Loucy (cell line): Measurements from ENCODE around the gene RHBDF2.
A peak's percentile ranks its signal among the peaks of the same experiment; 100 is the strongest.

Source experiments
- H2AFZ ChIP-seq: fragments of 200-600 bp; sonication (generic); 2 replicates; pipeline ENCODE4 v1.6.0; 2016; ENCODE audit warnings: antibody characterized with exemption, mild to moderate bottlenecking, low read length, moderate library complexity
- H3F3A ChIP-seq: fragments of 200-600 bp; 2 replicates; pipeline ENCODE4 v1.6.0; 2016; ENCODE audit warnings: antibody characterized with exemption, low read depth, mild to moderate bottlenecking
- H3K27me3 ChIP-seq: fragments of 200-600 bp; sonication (generic); 2 replicates; pipeline ENCODE4 v1.6.1; 2014; ENCODE audit warnings: low read length, mild to moderate bottlenecking; ENCODE audit not compliant: insufficient read depth, poor library complexity, severe bottlenecking
- H3K36me3 ChIP-seq: fragments of 200-600 bp; sonication (generic); 2 replicates; pipeline ENCODE4 v1.6.1; 2016; ENCODE audit warnings: low read length; ENCODE audit not compliant: insufficient read depth
- H3K4me1 ChIP-seq: fragments of 200-600 bp; sonication (generic); 2 replicates; pipeline ENCODE4 v1.5.1; 2014; ENCODE audit warnings: low read length, mild to moderate bottlenecking; ENCODE audit not compliant: insufficient read depth, poor library complexity, severe bottlenecking
- H3K4me2 ChIP-seq: fragments of 200-600 bp; sonication (generic); 2 replicates; pipeline ENCODE4 v1.6.0; 2014; ENCODE audit warnings: antibody characterized with exemption, low read length, low read depth, mild to moderate bottlenecking; ENCODE audit not compliant: poor library complexity, severe bottlenecking
- H3K4me3 ChIP-seq: fragments of 200-600 bp; sonication (generic); 2 replicates; pipeline ENCODE4 v1.5.1; 2014; ENCODE audit warnings: low read length, mild to moderate bottlenecking, mixed read lengths; ENCODE audit not compliant: poor library complexity, severe bottlenecking
- H3K79me2 ChIP-seq: fragments of 200-600 bp; sonication (generic); 2 replicates; pipeline ENCODE4 v1.6.1; 2014; ENCODE audit warnings: low read length; ENCODE audit not compliant: insufficient read depth
- H3K9ac ChIP-seq: fragments of 200-600 bp; sonication (generic); 2 replicates; pipeline ENCODE4 v1.6.0; 2014; ENCODE audit warnings: mild to moderate bottlenecking, low read depth, low read length, moderate library complexity; ENCODE audit not compliant: poor library complexity, severe bottlenecking
- H3K9me2 ChIP-seq: fragments of 200-600 bp; sonication (generic); replicated peaks from 2 replicates; pipeline ENCODE4 v1.6.1; 2016; ENCODE audit warnings: low read depth, low read length, mixed read lengths
- H3K9me3 ChIP-seq: fragments of 200-600 bp; sonication (generic); 2 replicates; pipeline ENCODE4 v1.6.1; 2014; ENCODE audit warnings: mild to moderate bottlenecking, antibody characterized with exemption, low read length, low read depth; ENCODE audit not compliant: insufficient read depth
- H4K20me1 ChIP-seq: fragments of 200-600 bp; sonication (generic); 2 replicates; pipeline ENCODE4 v1.6.0; 2014; ENCODE audit warnings: antibody characterized with exemption, low read length, mild to moderate bottlenecking; ENCODE audit not compliant: insufficient read depth, poor library complexity, severe bottlenecking
- EZH2phosphoT487 ChIP-seq: fragments of 200-600 bp; IDR thresholded peaks from 2 replicates; pipeline ENCODE4 v1.6.1; 2018; ENCODE audit warnings: antibody characterized with exemption, mild to moderate bottlenecking, moderate library complexity, borderline replicate concordance
- TF ChIP-seq, protein P1 (sequence below): fragments of 200-600 bp; sonication (generic); conservative IDR thresholded peaks from 2 replicates; pipeline ENCODE4 v1.5.1; 2014; ENCODE audit warnings: mild to moderate bottlenecking, antibody characterized with exemption, low read length

RHBDF2 gene

GRCh38 chr17:76543826-76544545, 42.8 kb upstream of the RHBDF2 start:
- H3K9me3 ChIP-seq, result no peaks in the 10 kb centered on the region
- H3K9ac ChIP-seq, result peak overlapping the region; percentile 69
- H3K36me3 ChIP-seq, result no peaks in the 10 kb centered on the region
- H3K9me2 ChIP-seq, result no peaks in the 10 kb centered on the region
- H3K79me2 ChIP-seq, result peaks cover 9% of the 10 kb centered on the region; the same call in 1 of the 2 replicates
- no peak overlapping the region for H3K4me2 ChIP-seq
- H3K4me3 ChIP-seq, result no peak overlapping the region
- TF ChIP-seq EZH2phosphoT487, result no peak
- TF ChIP-seq, protein P1, sequence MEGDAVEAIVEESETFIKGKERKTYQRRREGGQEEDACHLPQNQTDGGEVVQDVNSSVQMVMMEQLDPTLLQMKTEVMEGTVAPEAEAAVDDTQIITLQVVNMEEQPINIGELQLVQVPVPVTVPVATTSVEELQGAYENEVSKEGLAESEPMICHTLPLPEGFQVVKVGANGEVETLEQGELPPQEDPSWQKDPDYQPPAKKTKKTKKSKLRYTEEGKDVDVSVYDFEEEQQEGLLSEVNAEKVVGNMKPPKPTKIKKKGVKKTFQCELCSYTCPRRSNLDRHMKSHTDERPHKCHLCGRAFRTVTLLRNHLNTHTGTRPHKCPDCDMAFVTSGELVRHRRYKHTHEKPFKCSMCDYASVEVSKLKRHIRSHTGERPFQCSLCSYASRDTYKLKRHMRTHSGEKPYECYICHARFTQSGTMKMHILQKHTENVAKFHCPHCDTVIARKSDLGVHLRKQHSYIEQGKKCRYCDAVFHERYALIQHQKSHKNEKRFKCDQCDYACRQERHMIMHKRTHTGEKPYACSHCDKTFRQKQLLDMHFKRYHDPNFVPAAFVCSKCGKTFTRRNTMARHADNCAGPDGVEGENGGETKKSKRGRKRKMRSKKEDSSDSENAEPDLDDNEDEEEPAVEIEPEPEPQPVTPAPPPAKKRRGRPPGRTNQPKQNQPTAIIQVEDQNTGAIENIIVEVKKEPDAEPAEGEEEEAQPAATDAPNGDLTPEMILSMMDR, result no peak
- H3F3A ChIP-seq, result peaks cover 2% of the 10 kb centered on the region; the same call in 1 of the 2 replicates
- H3K4me1 ChIP-seq, result peaks cover 72% of the 10 kb centered on the region
- H3K27me3 ChIP-seq, result no peaks in the 10 kb centered on the region
- no peak overlapping the region for H2AFZ ChIP-seq
- no peaks in the 10 kb centered on the region for H4K20me1 ChIP-seq

DNA sequence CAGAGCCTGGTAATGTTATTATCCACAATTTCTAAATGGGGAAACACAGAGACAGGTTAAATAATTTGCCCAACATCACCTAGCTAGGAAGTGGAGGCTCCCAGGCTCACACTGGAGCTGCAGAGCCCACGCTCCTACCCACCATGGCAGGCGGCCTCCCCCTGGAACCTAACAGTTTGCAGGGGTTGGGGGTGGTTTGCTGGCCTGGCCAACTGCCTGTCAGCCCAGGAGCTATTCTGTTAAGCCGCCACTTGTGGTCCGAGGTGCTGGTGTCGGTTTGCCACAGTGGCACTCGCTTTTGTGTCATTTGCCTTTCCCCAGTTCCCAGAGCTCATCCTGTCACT, 42.2 kb upstream of the RHBDF2 start:
- Histone ChIP-seq H3K36me3 (no peaks in the 10 kb centered on the region), H2AFZ (no peak overlapping the region), H3K4me3 (no peak overlapping the region), H3K4me2 (no peak overlapping the region), H3K27me3 (no peaks in the 10 kb centered on the region), H3F3A (peaks cover 2% of the 10 kb centered on the region; the same call in 1 of the 2 replicates), H3K9me2 (no peaks in the 10 kb centered on the region), H3K79me2 (peaks cover 4% of the 10 kb centered on the region; the same call in 1 of the 2 replicates), H3K4me1 (peaks cover 67% of the 10 kb centered on the region), H4K20me1 (no peaks in the 10 kb centered on the region), H3K9me3 (no peaks in the 10 kb centered on the region), H3K9ac (peak overlapping the region; percentile 69)
- no peak for TF ChIP-seq EZH2phosphoT487

DNA sequence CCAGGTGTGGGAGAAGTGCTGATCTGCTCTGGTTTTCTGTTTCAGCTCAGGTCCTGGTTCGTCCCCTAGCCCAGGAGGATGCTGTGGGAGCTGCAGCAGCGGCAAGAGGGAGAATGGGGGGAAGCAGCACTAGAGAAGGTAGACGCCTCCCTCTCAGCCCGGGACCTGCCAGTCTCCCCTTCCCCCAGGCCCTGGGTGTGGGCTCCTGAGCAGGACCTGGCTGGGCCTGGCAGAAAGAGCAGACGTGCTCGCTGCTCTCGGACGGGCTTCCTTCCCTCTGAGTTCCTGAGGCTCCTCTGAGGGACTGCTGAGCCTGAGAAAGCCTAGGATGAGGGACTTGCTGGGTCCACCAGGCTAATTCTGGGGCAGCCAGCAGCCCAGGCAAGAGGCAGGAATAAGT, 41.8 kb upstream of the RHBDF2 start:
- Histone ChIP-seq H3K36me3 (no peaks in the 10 kb centered on the region), H4K20me1 (no peaks in the 10 kb centered on the region), H3K4me1 (peaks cover 62% of the 10 kb centered on the region), H3K9me3 (no peaks in the 10 kb centered on the region), H3K79me2 (no peaks in the 10 kb centered on the region; the same call in 1 of the 2 replicates), H3K27me3 (no peaks in the 10 kb centered on the region), H3K4me2 (no peak overlapping the region), H3K9ac (peak overlapping the region; percentile 69), H3K9me2 (no peaks in the 10 kb centered on the region), H2AFZ (no peak overlapping the region), H3K4me3 (no peak overlapping the region), H3F3A (peaks cover 1% of the 10 kb centered on the region; the same call in 1 of the 2 replicates)
- TF ChIP-seq EZH2phosphoT487, result no peak
- TF ChIP-seq, protein P1, result no peak

DNA sequence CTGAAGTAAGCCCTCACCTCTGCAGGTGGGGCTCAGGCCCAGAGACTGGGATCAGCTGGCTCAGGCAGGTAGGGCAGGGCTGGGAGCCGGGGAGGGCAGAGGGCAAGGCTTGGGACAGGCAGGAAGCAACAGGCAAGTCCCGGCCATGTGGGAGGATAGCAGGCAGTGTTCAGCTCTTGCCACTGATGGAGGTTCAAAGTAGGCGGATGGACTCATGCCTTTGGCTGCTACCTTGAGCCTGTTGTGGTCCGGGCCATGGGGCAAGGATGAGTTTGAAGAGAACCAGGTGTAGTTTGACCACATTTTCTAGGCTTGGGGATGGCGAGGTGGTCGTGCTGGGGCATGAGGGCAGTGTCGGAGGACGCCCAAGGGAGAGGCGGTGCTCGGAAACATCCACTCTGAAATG, 41.3 kb upstream of the RHBDF2 start:
- H3K4me1 ChIP-seq, result peaks cover 58% of the 10 kb centered on the region
- no peaks in the 10 kb centered on the region for H3K9me3 ChIP-seq
- H3K9ac ChIP-seq, result peak overlapping the region; percentile 69
- no peak overlapping the region for H3K4me2 ChIP-seq
- H3K9me2 ChIP-seq, result no peaks in the 10 kb centered on the region
- TF ChIP-seq, protein P1, result no peak
- H3K36me3 ChIP-seq, result no peaks in the 10 kb centered on the region
- H2AFZ ChIP-seq, result no peak overlapping the region
- H3K79me2 ChIP-seq, result no peaks in the 10 kb centered on the region; the same call in 1 of the 2 replicates
- H3K4me3 ChIP-seq, result no peak overlapping the region
- no peaks in the 10 kb centered on the region for H3K27me3 ChIP-seq
- H4K20me1 ChIP-seq, result no peaks in the 10 kb centered on the region
- H3F3A ChIP-seq, result no peaks in the 10 kb centered on the region; the same call in 1 of the 2 replicates
